Panc1 (cell line): ENCODE results near the gene STK4.

Experiments used
- CTCF ChIP-seq: fragments of 450-650 bp; IDR thresholded peaks from 2 replicates; pipeline ENCODE4 v1.5.1; 2017; ENCODE audit warnings: mild to moderate bottlenecking
- POLR2AphosphoS5 ChIP-seq: IDR thresholded peaks from 2 replicates; pipeline ENCODE4 v1.6.1; 2012; ENCODE audit warnings: mild to moderate bottlenecking, low read depth, low read length, moderate library complexity

GRCh38 chr20:45110301-45110700 lies 144.0 kb downstream of the STK4 start:
- TF ChIP-seq CTCF (no peak), POLR2AphosphoS5 (no peak)
